Activated naive CD8-positive, alpha-beta T cell treated with anti-CD3 and anti-CD28 coated beads for 36 hours (primary cell): ENCODE data around the gene ATG2A. TPM values are rescaled to one million over a fixed set of nuclear protein-coding genes. Genes with fewer than 3 reads are reported as not detected.
A peak's percentile ranks its signal among the peaks of the same experiment; 100 is the strongest.

Experiments
- DNase-seq: peaks from one replicate; pipeline ENCODE4 v3.0.0; 2021
- H3K27ac Mint-ChIP-seq: one replicate; pipeline ENCODE4 v1.8.0; 2022; ENCODE audit warnings: mild to moderate bottlenecking, moderate library complexity, mixed read lengths
- H3K27me3 Mint-ChIP-seq: one replicate; pipeline ENCODE4 v1.8.0; 2022; ENCODE audit warnings: mild to moderate bottlenecking, mixed read lengths
- H3K36me3 Mint-ChIP-seq: one replicate; pipeline ENCODE4 v1.8.0; 2021; ENCODE audit warnings: mild to moderate bottlenecking, mixed read lengths
- H3K4me1 Mint-ChIP-seq: one replicate; pipeline ENCODE4 v1.8.0; 2021; ENCODE audit warnings: mixed read lengths
- H3K4me3 Mint-ChIP-seq: one replicate; pipeline ENCODE4 v1.8.0; 2022; ENCODE audit warnings: mild to moderate bottlenecking, moderate library complexity, mixed read lengths
- H3K9me3 Mint-ChIP-seq: one replicate; pipeline ENCODE4 v1.8.0; 2022; ENCODE audit warnings: mixed read lengths
- total RNA-seq, 2 experiments: library from RNA; stranded (reverse); gene quantifications; one replicate each; pipeline ENCODE4 v1.2.3, GENCODE V29; 2021

Gene ATG2A
- total RNA-seq, 2 experiments from 2014 or later: 17.3 to 18.0 TPM

DNA sequence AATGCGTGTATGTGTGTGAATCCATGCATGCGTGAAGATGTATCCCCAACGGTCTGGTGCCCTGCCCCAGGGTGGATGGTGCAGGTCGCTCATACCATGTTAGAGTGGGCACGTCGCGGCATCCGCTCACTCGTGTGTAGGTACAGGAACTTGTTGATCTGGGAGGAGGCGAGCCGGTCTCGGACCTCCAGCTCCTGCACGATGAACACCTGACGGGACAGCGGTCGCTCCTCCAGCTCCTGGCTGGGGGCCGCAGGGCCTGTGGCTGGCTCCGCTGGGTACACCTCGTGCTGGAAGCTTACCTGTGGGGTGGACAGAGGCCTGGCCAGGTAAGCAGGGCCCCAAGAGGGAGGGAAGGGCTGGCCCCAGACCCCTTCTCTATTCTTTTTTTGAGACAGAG lies 18.5 kb downstream of the ATG2A start:
- Mint-ChIP-seq H3K9me3 (no peaks in the 10 kb centered on the region), H3K4me1 (peaks cover 6% of the 10 kb centered on the region), H3K27me3 (no peaks in the 10 kb centered on the region), H3K36me3 (peaks cover 10% of the 10 kb centered on the region), H3K4me3 (no peak overlapping the region), H3K27ac (no peak overlapping the region)
- no peak for DNase-seq

DNA sequence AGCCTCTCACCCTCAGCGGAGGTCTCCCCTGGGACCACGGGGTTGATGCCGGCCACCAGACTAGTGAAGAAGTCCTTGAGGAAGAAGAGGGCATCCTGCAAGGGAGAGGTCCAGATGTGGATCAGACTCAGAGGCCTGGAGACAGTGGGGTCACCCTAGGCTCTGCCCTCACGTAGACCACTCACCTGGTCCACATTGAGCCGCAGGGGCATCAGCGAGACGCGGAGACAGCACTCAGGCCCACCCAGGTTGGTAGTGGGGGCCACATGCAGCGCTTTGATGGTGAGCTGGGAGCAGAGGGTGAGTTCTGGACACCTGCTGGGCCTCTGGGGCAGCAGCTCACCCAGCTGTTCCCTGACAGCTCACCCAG lies 18.9 kb downstream of the ATG2A start:
- peaks cover 10% of the 10 kb centered on the region for H3K36me3 Mint-ChIP-seq
- H3K4me3 Mint-ChIP-seq: no peak overlapping the region
- no peak overlapping the region for H3K27ac Mint-ChIP-seq
- H3K27me3 Mint-ChIP-seq: no peaks in the 10 kb centered on the region
- DNase-seq: no peak
- H3K4me1 Mint-ChIP-seq: peaks cover 6% of the 10 kb centered on the region
- H3K9me3 Mint-ChIP-seq: no peaks in the 10 kb centered on the region

DNA sequence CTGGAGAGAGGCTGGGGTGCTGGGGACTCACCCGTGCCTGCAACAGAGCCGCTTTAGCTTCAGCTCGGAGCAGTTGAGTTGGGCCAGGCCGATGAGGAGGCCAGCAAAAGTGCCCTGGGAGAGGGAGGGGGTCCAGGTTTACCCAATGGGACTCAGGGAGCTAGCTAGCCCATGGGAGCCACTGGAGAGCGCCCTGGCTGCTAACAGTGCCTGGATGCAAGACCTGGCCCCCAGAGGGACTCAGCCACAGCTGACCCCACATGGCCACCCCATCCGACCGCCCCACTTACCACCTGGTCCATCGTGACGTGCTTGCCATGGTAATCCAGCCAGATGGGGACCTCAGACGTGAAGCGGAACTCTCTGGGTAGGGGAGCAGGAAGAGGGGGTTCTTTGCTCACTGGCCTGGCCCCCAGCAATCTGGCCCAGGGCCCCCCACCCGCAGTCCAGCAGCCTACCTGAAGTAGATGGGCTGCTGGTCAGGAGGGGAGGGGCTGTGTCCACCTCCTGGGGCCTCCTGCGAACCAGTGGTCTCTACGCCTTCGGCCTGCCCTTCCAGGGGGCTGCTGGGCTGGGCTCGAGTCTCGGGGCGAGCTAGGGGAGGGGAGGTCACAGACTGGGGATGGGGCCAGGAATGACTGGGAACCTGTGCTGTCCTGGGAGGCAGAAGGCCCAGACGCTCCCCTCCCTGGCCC lies 19.5 kb downstream of the ATG2A start:
- no peaks in the 10 kb centered on the region for H3K27me3 Mint-ChIP-seq
- DNase-seq: no peak
- H3K9me3 Mint-ChIP-seq: no peaks in the 10 kb centered on the region
- H3K4me1 Mint-ChIP-seq: peaks cover 6% of the 10 kb centered on the region
- H3K36me3 Mint-ChIP-seq: peaks cover 10% of the 10 kb centered on the region
- no peak overlapping the region for H3K4me3 Mint-ChIP-seq
- H3K27ac Mint-ChIP-seq: no peak overlapping the region

DNA sequence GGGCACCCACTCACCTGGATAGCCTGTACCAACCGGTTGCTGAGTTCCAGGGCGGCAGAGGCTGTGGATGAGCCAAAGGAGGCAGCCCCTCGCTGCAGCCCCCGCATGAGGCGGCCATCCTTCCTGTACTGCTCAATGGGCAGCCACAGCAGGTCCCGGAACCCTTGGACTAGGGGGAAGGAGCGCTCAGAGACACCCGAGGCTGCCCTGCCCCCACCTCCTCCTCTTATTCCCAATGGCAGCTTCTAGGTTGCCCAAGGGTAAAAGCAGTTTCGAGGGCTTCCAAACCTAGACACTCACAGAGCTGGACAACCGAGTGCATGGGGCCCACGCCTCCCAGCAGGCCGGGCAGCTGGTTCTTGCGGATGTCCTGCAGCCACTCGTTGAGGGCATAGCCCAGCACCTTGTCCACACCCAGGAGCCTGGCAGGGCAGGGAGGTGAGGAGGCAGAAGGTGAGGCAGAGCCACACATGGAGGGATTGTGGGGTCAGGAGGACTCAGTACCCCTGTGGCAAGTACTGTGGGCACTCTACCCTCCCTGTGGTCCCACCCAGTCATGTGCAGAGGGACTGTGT lies 20.5 kb downstream of the ATG2A start:
- H3K36me3 Mint-ChIP-seq: peaks cover 10% of the 10 kb centered on the region
- no peaks in the 10 kb centered on the region for H3K9me3 Mint-ChIP-seq
- DNase-seq: no peak
- no peak overlapping the region for H3K27ac Mint-ChIP-seq
- H3K27me3 Mint-ChIP-seq: no peaks in the 10 kb centered on the region
- H3K4me3 Mint-ChIP-seq: no peak overlapping the region
- H3K4me1 Mint-ChIP-seq: peaks cover 6% of the 10 kb centered on the region

DNA sequence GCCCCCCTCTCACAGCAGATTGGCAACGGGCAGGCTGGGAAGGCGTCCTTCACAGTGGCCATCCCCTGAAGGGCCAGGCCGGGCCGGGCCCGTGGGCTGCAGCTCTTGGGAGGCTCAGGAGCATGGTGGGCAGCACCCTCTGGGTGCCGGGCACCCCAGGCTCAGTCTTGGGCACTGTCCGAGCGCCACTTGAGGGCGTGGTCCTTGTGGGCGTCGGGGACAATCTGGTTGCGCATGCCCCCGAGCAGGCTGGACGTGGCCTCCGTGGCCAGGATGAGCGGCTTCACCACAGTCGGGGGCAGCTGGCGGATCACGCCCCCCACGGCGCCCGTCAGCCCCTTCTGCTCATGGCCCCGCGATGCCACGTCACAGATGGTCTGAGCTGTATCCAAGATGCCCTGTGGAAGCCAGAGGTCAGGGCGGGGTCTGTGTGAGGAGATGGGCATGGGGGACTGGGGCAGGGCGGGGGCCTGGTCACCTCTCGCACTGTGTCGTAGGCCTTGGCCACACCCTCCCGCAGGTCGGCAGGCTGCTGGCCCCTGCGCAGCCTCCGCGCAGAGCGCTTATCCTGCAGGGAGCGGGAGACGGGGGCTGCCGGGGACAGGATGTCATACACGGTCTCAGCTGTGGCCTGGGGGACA lies 22.1 kb downstream of the ATG2A start:
- Mint-ChIP-seq H3K9me3 (no peaks in the 10 kb centered on the region), H3K36me3 (peaks cover 7% of the 10 kb centered on the region), H3K4me3 (no peak overlapping the region), H3K4me1 (peaks cover 2% of the 10 kb centered on the region), H3K27ac (no peak overlapping the region), H3K27me3 (no peaks in the 10 kb centered on the region)
- no peak for DNase-seq

DNA sequence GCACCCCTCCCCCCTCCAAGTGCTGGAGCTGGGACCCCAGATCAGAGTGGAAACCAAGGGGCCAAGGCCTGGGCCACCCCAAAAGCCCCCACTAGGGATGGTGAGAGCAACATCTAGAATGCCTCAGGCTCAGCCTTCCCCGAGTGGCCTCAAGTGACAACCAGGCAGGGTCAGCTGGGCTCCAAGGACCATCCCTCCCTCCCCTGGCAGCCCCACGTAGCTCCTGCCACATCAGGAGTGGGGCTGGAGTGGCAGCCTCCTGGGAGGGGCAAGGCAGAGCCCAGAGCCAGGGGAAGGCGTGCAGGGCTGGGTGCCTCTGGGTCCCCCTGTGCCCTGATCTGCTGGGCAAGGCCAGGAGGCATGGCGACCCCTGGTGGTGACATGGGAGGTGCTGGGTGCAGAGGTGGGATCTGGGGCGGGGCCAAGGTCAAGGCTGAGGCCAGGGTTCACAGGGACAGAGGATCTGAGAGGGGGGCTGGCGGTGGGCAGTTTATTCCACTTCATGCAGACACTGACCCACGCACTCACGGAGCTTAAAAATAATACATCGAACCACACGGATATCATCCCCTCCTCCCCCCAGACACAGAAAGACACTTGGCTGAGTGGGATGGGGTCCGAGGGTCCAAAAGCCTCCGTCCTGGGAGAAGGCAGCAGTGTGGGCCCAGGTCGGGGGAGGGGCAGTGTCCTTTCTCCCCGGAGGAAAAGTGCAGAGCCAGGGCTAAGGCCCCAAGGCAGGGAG lies 22.8 kb downstream of the ATG2A start:
- DNase-seq: peak; percentile 91
- Mint-ChIP-seq H3K27me3 (no peaks in the 10 kb centered on the region), H3K36me3 (peaks cover 4% of the 10 kb centered on the region), H3K4me1 (peaks cover 1% of the 10 kb centered on the region), H3K9me3 (no peaks in the 10 kb centered on the region), H3K27ac (no peak overlapping the region), H3K4me3 (no peak overlapping the region)

DNA sequence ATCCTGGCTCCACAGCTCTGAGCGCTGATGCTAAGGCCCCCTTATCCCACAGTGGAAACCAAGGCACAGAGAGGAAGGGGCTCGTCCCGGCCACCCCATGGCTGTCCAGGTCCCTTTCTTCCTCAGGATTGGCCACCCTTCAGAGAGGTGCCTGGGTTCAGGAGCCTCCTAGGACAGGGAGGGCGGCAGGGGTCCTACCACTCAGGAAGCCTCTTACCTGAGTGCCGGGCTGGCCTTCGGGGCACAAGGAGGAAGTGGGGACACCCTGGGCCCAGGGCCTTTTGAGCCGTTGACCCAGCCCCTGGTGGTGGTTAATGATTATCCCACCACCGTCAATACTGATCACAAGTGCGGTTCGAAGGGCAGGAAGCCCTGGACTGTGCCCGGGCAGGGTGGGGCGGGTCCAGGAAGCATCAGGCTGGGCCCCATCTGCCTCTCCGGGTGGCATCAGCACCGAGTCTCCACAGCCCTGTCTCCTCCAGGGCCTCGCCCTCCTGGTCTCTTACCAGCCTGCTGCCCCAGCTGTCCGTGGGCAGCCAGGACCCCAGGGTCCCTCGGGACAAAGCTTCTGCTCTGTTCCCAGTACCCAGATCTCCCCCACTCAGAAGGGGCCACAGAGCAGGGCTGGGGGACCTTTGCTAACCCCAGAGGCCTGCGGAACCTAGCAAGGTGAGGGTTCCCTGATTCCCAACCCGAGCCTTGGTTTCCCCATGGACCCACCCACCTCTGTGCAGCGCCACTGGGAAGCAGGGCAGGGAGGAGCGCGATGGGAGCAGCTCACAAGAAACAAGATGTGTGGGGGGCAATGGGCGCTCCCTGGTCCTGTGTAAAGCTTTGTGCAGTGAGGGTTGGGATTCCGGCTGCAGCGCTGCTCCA lies 23.6 kb downstream of the ATG2A start:
- Mint-ChIP-seq H3K4me3 (no peak overlapping the region), H3K36me3 (peaks cover 3% of the 10 kb centered on the region), H3K27me3 (no peaks in the 10 kb centered on the region), H3K4me1 (peaks cover 1% of the 10 kb centered on the region), H3K9me3 (no peaks in the 10 kb centered on the region), H3K27ac (no peak overlapping the region)
- DNase-seq: no peak

DNA sequence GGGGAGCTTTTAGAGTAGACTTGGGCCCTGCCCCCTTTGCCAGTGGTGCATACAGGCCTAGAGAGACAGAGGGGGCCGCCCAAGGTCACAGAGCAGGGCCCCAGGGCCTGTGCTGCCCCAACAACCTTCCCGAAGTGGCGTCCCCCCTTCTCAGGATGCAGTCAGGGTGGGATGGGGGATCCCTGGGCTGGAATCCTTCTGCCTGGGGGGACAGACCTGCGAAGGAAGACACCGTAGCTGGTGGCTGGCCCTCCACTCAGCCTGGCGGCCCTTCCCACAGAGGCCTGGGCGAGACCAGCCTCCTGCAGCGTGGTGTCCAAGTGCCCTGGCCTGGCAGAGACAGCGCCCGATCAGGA lies 24.2 kb downstream of the ATG2A start:
- Mint-ChIP-seq H3K4me3 (no peak overlapping the region), H3K27me3 (no peaks in the 10 kb centered on the region), H3K36me3 (peaks cover 3% of the 10 kb centered on the region)

DNA sequence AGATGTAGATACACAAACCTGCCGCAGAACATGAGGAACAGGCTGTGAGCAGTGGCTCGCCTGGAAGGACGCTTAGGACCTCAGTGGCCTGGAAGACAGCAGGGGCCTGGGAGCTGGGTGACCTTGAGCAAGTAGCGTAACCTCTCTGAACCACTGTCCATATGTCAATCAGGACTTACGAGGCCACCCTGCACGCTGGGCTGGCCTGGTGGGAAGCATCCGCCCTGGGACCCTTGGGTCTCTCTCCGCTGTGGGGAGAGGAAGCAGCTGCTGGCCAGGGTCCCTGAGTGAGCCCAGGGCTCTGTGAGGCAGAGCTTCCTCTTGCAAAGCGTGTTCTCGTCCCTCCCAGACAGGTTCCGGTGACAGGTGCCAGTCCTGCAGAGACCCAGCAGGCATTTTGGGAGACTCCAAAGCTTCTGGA lies 24.6 kb downstream of the ATG2A start:
- Mint-ChIP-seq H3K27me3 (no peaks in the 10 kb centered on the region), H3K36me3 (peaks cover 3% of the 10 kb centered on the region), H3K27ac (no peak overlapping the region), H3K4me3 (no peak overlapping the region), H3K9me3 (no peaks in the 10 kb centered on the region), H3K4me1 (peaks cover 8% of the 10 kb centered on the region)
- DNase-seq: no peak

More for the DNA sequence above, 24.2 kb downstream of the ATG2A start:
- Mint-ChIP-seq H3K9me3 (no peaks in the 10 kb centered on the region), H3K4me1 (peaks cover 6% of the 10 kb centered on the region), H3K27ac (no peak overlapping the region)
- no peak for DNase-seq

DNA sequence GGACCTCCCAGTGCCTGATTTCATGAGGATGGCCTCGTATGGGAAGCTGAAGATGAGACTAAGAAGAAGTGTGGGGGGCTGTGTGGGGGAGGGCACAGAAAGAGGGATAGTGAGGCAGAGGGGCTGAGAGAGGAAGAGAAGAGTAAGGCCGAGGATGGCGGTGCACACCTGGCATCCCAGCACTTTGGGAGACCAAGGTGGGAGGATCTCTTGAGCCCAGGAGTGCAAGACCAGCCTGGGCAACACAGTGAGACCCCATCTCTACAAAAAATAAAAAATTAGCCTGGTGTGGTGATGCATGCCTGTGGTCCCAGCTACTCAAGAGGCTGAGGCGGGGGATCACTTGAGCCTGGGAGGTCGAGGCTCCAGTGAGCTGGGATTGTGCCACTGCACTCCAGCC lies 25.1 kb downstream of the ATG2A start:
- DNase-seq: no peak
- Mint-ChIP-seq H3K4me1 (peaks cover 12% of the 10 kb centered on the region), H3K27me3 (no peaks in the 10 kb centered on the region), H3K27ac (no peak overlapping the region), H3K4me3 (no peak overlapping the region), H3K9me3 (no peaks in the 10 kb centered on the region), H3K36me3 (peaks cover 3% of the 10 kb centered on the region)

DNA sequence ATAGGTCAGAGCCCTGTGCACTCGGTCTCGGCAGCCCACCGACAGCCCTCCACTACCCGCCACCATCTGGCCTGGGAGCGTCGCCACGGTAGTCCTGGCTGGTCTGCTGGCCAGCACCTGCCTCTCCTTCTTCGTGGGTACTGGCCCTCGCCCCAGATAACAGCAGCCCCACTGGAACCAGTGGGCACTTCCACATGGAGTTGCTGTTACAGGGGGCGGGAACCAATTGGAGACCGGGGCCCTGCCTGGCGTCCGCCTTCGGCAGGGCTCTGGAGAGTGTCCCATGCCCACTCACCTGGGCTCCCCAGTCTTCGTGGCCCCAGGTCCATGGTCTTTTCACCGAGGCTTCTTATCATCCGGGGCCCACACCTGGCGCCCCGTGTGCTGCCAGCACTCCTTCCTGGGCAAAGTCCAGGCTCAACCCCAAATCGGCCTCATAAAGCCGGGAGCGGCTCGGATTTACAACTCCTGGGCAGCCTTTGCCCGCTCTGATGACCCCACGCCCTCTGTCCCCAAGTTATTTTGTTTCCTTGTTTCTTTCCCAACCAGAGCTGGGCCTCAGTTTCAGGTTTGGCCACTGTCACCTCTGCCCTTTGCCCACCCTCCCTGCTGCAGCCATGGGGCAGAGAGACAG lies 25.7 kb downstream of the ATG2A start:
- Mint-ChIP-seq H3K4me1 (peaks cover 12% of the 10 kb centered on the region), H3K9me3 (no peaks in the 10 kb centered on the region), H3K27ac (no peak overlapping the region), H3K4me3 (no peak overlapping the region), H3K36me3 (peaks cover 3% of the 10 kb centered on the region), H3K27me3 (no peaks in the 10 kb centered on the region)
- DNase-seq: no peak

DNA sequence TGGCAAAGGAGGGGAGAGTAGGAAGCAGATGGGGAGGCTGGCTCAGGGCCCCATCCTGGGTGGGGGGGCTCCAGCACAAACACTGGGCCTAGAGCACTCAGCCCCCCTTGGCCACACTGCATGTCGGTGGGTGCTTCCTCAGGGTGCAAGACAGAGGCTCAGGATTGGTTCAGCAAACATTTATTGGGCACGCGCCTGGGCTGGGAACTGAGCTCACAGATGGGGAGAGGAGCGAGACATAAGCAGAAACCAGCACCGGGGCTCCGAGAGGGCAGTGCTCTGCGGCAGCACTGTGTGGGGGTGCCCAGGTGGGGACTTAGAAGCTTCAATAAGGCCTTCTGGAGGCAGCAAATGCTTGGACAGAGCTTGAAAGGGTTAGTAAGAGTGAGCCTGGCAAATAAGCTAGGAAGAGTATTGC lies 26.5 kb downstream of the ATG2A start:
- H3K4me3 Mint-ChIP-seq: no peak overlapping the region
- DNase-seq: no peak
- peaks cover 3% of the 10 kb centered on the region for H3K36me3 Mint-ChIP-seq
- no peak overlapping the region for H3K27ac Mint-ChIP-seq
- no peaks in the 10 kb centered on the region for H3K27me3 Mint-ChIP-seq
- no peaks in the 10 kb centered on the region for H3K9me3 Mint-ChIP-seq
- H3K4me1 Mint-ChIP-seq: peaks cover 17% of the 10 kb centered on the region

DNA sequence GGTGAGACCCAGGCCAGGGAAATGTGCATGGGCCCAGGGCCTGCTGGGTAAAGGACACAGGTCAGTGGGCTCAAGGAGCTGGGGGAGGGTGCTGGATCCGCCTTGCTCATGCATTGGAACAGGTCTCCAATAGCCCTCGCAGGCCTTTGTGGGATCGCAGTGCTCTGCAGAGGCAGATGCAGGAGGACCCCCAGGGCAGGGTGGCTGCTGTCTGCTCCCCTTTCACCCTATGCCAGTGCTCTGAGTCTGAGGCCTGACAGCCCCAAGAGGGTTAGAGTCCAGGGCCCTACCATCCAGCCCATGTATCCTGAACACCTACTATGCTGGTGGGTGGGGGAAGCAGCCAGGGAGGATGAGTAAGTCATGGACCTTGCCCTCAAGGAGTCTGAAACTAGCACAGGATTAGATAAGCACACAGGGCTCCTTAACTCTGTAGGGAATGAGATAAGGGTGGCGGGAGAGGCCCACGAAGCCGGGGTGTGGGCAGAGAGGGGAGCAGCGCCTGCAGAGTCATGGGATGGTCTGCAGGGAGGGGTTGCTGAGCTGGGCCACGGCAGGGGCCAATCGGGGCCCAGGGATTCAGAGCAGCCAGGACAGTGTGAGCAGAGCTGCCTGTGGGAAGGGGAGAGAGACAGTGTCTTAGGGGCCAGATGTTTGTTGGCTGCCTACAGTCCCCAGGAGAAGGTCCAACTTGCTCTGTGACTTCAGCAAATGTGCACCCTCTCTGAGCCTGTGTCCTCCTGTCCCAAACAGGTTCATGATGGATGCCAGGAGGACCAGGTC lies 28.1 kb downstream of the ATG2A start:
- Mint-ChIP-seq H3K36me3 (no peaks in the 10 kb centered on the region), H3K4me3 (no peak overlapping the region), H3K27ac (no peak overlapping the region), H3K27me3 (no peaks in the 10 kb centered on the region), H3K9me3 (no peaks in the 10 kb centered on the region), H3K4me1 (peaks cover 22% of the 10 kb centered on the region)
- no peak for DNase-seq

DNA sequence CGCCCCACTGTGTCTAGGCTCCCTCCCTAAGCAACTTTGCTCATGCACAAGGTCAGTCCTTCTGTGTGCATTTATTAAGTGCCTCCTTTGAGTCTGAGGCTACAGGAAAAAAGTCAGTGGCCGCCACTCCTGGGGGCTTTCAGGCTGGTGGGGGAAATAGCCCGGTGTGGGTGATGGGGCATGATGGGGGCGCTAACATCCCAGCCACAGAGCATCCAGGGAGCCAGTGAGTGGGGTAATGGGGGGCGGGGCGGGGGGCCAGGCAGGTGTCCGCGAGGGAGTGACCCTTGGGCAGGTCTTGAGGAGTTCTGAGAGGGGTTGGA lies 28.6 kb downstream of the ATG2A start:
- peak overlapping the region; percentile 55 for H3K27ac Mint-ChIP-seq
- H3K27me3 Mint-ChIP-seq: no peaks in the 10 kb centered on the region
- H3K4me1 Mint-ChIP-seq: peaks cover 25% of the 10 kb centered on the region

More for the DNA sequence above, 28.6 kb downstream of the ATG2A start:
- Mint-ChIP-seq H3K36me3 (no peaks in the 10 kb centered on the region), H3K9me3 (no peaks in the 10 kb centered on the region), H3K4me3 (peak overlapping the region; percentile 76)
- no peak for DNase-seq
